DOHH2 (cell line): ENCODE measurements around the gene EPHB1.

Source experiments
- CTCF ChIP-seq: fragments of 200-600 bp; sonication (generic); IDR thresholded peaks from one replicate; pipeline ENCODE4 v1.5.1; 2014; ENCODE audit warnings: antibody characterized with exemption, mild to moderate bottlenecking, low read depth, low read length; ENCODE audit not compliant: poor library complexity, severe bottlenecking
- EZH2phosphoT487 ChIP-seq: fragments of 200-600 bp; sonication (generic); IDR thresholded peaks from 2 replicates; pipeline ENCODE4 v1.6.1; 2017; ENCODE audit warnings: borderline replicate concordance, mild to moderate bottlenecking, antibody characterized with exemption, low read length, moderate library complexity, mixed read lengths

GRCh38 chr3:135082706-135083105 is 287.6 kb downstream of the EPHB1 start:
- TF ChIP-seq CTCF: no peak
- TF ChIP-seq EZH2phosphoT487: no peak
